Stomach (tissue), 4 donors: ENCODE results near the gene MAN2B1.
"Not testable (repeated sequence)": the region's sequence is repeated elsewhere in the genome, so short reads cannot be mapped to it uniquely, and the experiment has no call there.

Experiments used
- CTCF ChIP-seq, 7 experiments: fragments of 450-650 bp in 4 of 7; fragments of 200-600 bp in 3 of 7; sonication (generic) in 3 of 7; IDR thresholded peaks; one replicate each; pipeline ENCODE4 v1.5.1; 2016 to 2019; ENCODE audit warnings: antibody characterized with exemption in 7 of 7, control low read depth in 2 of 7, mild to moderate bottlenecking in 1 of 7
- EP300 ChIP-seq: sonication (generic); formaldehyde crosslinking; IDR thresholded peaks from one replicate; pipeline ENCODE4 v1.6.1; 2017; ENCODE audit warnings: antibody characterized with exemption
- POLR2A ChIP-seq, 4 donors: fragments of 450-650 bp; IDR thresholded peaks; one replicate each; pipeline ENCODE4 v1.6.1; 2016; ENCODE audit warnings: antibody characterized with exemption in 4 of 4, control low read depth in 2 of 4, mild to moderate bottlenecking in 1 of 4, moderate library complexity in 1 of 4

- TF ChIP-seq CTCF (IDR thresholded peaks at IDR 0.05); EP300; POLR2A (IDR thresholded peaks at IDR 0.05): not testable (repeated sequence)
Observed at GRCh38 chr19:12621253-12622024, 45.1 kb downstream of the MAN2B1 start.
